ENCODE data around the gene SMPD4.
"Not testable (repeated sequence)": the region's sequence is repeated elsewhere in the genome, so short reads cannot be mapped to it uniquely, and the experiment has no call there.

- not testable (repeated sequence) for TF ChIP-seq POLR2AphosphoS5 (IDR thresholded peaks at IDR 0.05; ENCODE audit: borderline replicate concordance, low read depth, low read length); EZH2 (IDR thresholded peaks at IDR 0.05)
Measured at GRCh38 chr2:130145006-130145414, 36.4 kb downstream of the SMPD4 start, which contains the start of gene CCDC74B.
